ENCODE data around the gene TRMT10A.

GRCh38 chr4:99587309-99587708 is 23.5 kb upstream of the TRMT10A start:
- TF ChIP-seq CTCF (IDR thresholded peaks at IDR 0.05; ENCODE audit: insufficient read depth, low read length) (no peak), POLR2AphosphoS5 (IDR thresholded peaks at IDR 0.05; ENCODE audit: low read depth) (no peak)

Data from HL-60 (cell line).